HCT116 (cell line): Measurements from ENCODE around the gene LHFPL6. TPM values are rescaled to one million over a fixed set of nuclear protein-coding genes. Genes with fewer than 3 reads are reported as not detected.

Experiments
- ATAC-seq: fragments of 200-7000 bp; cut with Tn5 transposase; 2 replicates; pipeline ENCODE4 v1.9.1; 2020; ENCODE audit warnings: mild to moderate bottlenecking, moderate library complexity
- BruUV-seq: library from RNA; stranded (reverse); fragments of 400-500 nt; replicated peaks from 2 replicates; lab custom pipeline; 2021; lab: Mats Ljungman, UMichigan
- CTCF ChIA-PET: fragments of 300-600 bp; sonication (Branson Sonifier 250); formaldehyde crosslinking; loops from one replicate; lab custom pipeline; 2021; ENCODE audit warnings: antibody characterized with exemption; lab: Charles Lee
- POLR2A ChIA-PET: fragments of 300-600, 350-600 bp; sonication (Branson Sonifier 250); formaldehyde crosslinking; loops from one replicate; lab custom pipeline; 2021; ENCODE audit warnings: antibody characterized with exemption; lab: Charles Lee
- RAD21 ChIA-PET, 2 experiments: fragments of 300-600 bp; sonication (Branson Sonifier 250); formaldehyde crosslinking; loops; one replicate each; lab custom pipeline; 2023; ENCODE audit warnings: low total read pairs in 2 of 2; ENCODE audit not compliant: uncharacterized antibody in 2 of 2, unreplicated experiment in 2 of 2, low non-redundant PET in 1 of 2; lab: Charles Lee
- DNase-seq: peaks from one replicate; pipeline ENCODE4 v3.0.0-alpha.2; 2010; ENCODE audit warnings: low read depth, low spot score
- H2AFZ ChIP-seq: fragments of 200-600 bp; shearing (Covaris generic), sonication (generic); 2 replicates; pipeline ENCODE4 v1.6.1; 2017; ENCODE audit warnings: low read depth, mixed run types, mixed read lengths, antibody characterized with exemption, low read length; ENCODE audit not compliant: poor library complexity, severe bottlenecking
- H3K27ac ChIP-seq: 2 replicates; pipeline ENCODE4 v1.5.1; 2012; ENCODE audit warnings: low read depth, low read length
- H3K27me3 ChIP-seq: fragments of 200-600 bp; sonication (generic); 2 replicates; pipeline ENCODE4 v1.6.1; 2016; ENCODE audit warnings: mixed run types, low read length, mixed read lengths; ENCODE audit not compliant: insufficient read depth
- H3K36me3 ChIP-seq, 2 experiments: fragments of 200-500 bp in 1 of 2; fragments of 200-600 bp in 1 of 2; sonication (Bioruptor generic) in 1 of 2; sonication (generic) in 1 of 2; 2 replicates each; pipeline versions ENCODE4 v1.5.1 to v1.6.1; 2014 to 2016; ENCODE audit warnings: low read length in 2 of 2, inconsistent platforms in 1 of 2, mixed read lengths in 1 of 2, mixed run types in 1 of 2; ENCODE audit not compliant: insufficient read depth in 2 of 2, control insufficient read depth in 1 of 2
- H3K4me1 ChIP-seq, 2 experiments: fragments of 200-600 bp in 1 of 2; sonication (generic) in 1 of 2; 2 replicates each; pipeline versions ENCODE4 v1.5.1 to v1.6.1; 2012 to 2017; ENCODE audit warnings: low read length in 2 of 2, inconsistent platforms in 1 of 2, mild to moderate bottlenecking in 1 of 2, mixed read lengths in 1 of 2, mixed run types in 1 of 2, moderate library complexity in 1 of 2; ENCODE audit not compliant: insufficient read depth in 2 of 2, control insufficient read depth in 1 of 2
- H3K4me2 ChIP-seq: fragments of 200-600 bp; sonication (generic); 2 replicates; pipeline ENCODE4 v1.6.1; 2017; ENCODE audit warnings: mixed run types, low read length, mixed read lengths
- H3K4me3 ChIP-seq, 2 experiments: fragments of 200-600 bp in 1 of 2; sonication (generic) in 1 of 2; replicated peaks in 1 of 2; 2 replicates each; pipeline ENCODE4 v1.5.1; 2011 to 2016; ENCODE audit warnings: low read length in 2 of 2, control low read depth in 1 of 2, low read depth in 1 of 2, mild to moderate bottlenecking in 1 of 2, mixed read lengths in 1 of 2, mixed run types in 1 of 2
- H3K79me2 ChIP-seq: fragments of 200-600 bp; sonication (generic); 2 replicates; pipeline ENCODE4 v1.6.1; 2017; ENCODE audit warnings: mild to moderate bottlenecking, mixed run types, low read length, moderate library complexity, mixed read lengths; ENCODE audit not compliant: insufficient read depth
- H3K9ac ChIP-seq: fragments of 200-600 bp; sonication (generic); 2 replicates; pipeline ENCODE4 v1.6.1; 2016; ENCODE audit warnings: low read length, mixed read lengths
- H3K9me2 ChIP-seq: fragments of 200-600 bp; sonication (generic), shearing (Covaris generic); 2 replicates; pipeline ENCODE4 v1.6.1; 2017; ENCODE audit warnings: mixed run types, mild to moderate bottlenecking, moderate library complexity; ENCODE audit not compliant: insufficient read depth
- H3K9me3 ChIP-seq, 2 experiments: fragments of 200-500 bp in 1 of 2; fragments of 200-600 bp in 1 of 2; sonication (Bioruptor generic) in 1 of 2; sonication (generic) in 1 of 2; 2 replicates each; pipeline ENCODE4 v1.6.1; 2014 to 2017; ENCODE audit warnings: low read length in 2 of 2, mixed read lengths in 2 of 2, inconsistent platforms in 1 of 2, low read depth in 1 of 2, mild to moderate bottlenecking in 1 of 2, mixed run types in 1 of 2, moderate library complexity in 1 of 2; ENCODE audit not compliant: control insufficient read depth in 1 of 2, insufficient read depth in 1 of 2
- H4K20me1 ChIP-seq: fragments of 200-600 bp; sonication (generic), shearing (Covaris generic); 2 replicates; pipeline ENCODE4 v1.6.1; 2017; ENCODE audit warnings: mixed run types, mild to moderate bottlenecking, moderate library complexity; ENCODE audit not compliant: insufficient read depth
- ATF3 ChIP-seq: IDR thresholded peaks from 2 replicates; pipeline ENCODE4 v1.6.1; 2012
- ELF1 ChIP-seq: IDR thresholded peaks from 2 replicates; pipeline ENCODE4 v1.6.1; 2012; ENCODE audit warnings: low read depth, borderline replicate concordance
- EZH2phosphoT487 ChIP-seq: fragments of 200-600 bp; IDR thresholded peaks from 2 replicates; pipeline ENCODE4 v1.6.1; 2018; ENCODE audit warnings: antibody characterized with exemption, borderline replicate concordance
- POLR2AphosphoS5 ChIP-seq: IDR thresholded peaks from 2 replicates; pipeline ENCODE4 v1.6.1; 2011; ENCODE audit warnings: mild to moderate bottlenecking, low read depth, low read length, moderate library complexity
- ZBTB33 ChIP-seq: IDR thresholded peaks from 2 replicates; pipeline ENCODE4 v1.6.1; 2011; ENCODE audit warnings: mild to moderate bottlenecking, low read length, moderate library complexity; ENCODE audit not compliant: insufficient replicate concordance; ENCODE audit errors: extremely low read depth
- intact Hi-C: fragments of 100-400 bp; cut with micrococcal nuclease; formaldehyde crosslinking; loops from 2 replicates; pipeline ENCODE4 v1.10.0; 2022
- total RNA-seq: library from RNA; stranded (reverse); gene quantifications from one replicate; pipeline ENCODE4 v1.2.1, GENCODE V29; 2021; ENCODE audit not compliant: unreplicated experiment
- TF ChIP-seq, protein P1 (sequence below): IDR thresholded peaks from 2 replicates; pipeline ENCODE4 v1.6.1; 2012; ENCODE audit warnings: low read depth

The LHFPL6 gene
- total RNA-seq, 1 experiment from 2014 or later = 0.22 TPM

DNA sequence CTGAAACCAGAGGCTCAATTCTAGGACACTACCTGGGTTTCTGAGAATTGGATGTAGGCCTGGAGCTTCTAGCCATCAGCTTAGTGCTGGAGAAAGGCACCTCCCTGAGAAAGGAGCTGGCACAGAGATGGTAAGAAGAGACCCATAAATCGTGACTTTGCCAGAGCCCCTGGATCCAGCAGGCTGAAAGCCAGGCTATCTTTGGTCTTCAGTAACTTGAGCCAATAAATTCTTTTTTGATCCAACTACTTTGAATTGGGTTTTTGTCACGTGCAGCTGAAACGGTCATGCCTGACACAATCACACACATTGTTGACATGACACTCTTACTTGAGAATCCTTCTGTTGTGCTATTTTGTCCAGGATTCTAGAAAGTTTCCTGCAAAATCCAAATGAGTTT, 103.4 kb downstream of the LHFPL6 start (continued):
- TF ChIP-seq ZBTB33 (no peak), EZH2phosphoT487 (no peak)

DNA sequence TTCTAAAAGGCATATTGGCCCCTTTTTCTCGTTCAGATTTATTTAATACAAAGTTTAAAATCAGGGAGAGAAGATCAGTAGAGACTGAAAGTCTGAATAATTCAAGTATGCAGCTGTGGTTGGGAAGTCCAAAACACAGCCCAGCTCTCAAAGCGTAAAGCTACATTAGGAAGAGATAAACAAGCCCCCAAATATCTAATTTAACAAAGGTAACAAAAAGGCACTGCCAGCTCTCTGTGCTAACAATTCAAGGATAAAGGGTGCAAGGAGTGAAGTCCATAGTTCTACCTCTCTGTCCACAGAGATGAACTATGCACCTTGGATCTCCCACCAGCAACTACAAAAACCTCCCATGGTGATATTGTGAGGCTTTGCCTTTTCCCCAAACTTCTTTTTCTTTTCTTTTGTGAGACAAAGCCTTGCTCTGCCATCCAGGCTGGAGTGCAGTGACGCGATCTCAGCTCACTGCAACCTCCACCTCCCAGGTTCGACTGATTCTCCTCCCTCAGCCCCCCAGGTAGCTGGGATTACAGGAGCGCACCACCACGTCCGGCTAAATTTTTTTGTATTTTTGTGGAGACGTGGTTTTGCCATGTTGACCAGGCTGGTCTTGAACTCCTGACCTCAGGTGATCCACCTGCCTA, 104.4 kb downstream of the LHFPL6 start:
- Histone ChIP-seq H4K20me1 (no peaks in the 10 kb centered on the region), H3K27ac (no peak overlapping the region), H2AFZ (no peak overlapping the region), H3K4me1 (no peaks in the 10 kb centered on the region), H3K9me3 (no peaks in the 10 kb centered on the region), H3K27me3 (peaks cover 25% of the 10 kb centered on the region; the same call in 1 of the 2 replicates), H3K4me2 (no peak overlapping the region), H3K9ac (no peak overlapping the region), H3K36me3 (no peaks in the 10 kb centered on the region), H3K79me2 (no peaks in the 10 kb centered on the region), H3K4me3 (no peak overlapping the region), H3K9me2 (no peaks in the 10 kb centered on the region)
- ChIA-PET RAD21 (no interaction called here), POLR2A (no interaction called here), CTCF (no interaction called here)
- intact Hi-C loops = no loop called here
- ATAC-seq (no peak), DNase-seq (no peak)
- no peak for TF ChIP-seq ATF3
- no TSS peak for BruUV-seq

- POLR2A ChIA-PET = no interaction called here
Measured at GRCh38 chr13:39496506-39496905, 106.5 kb downstream of the LHFPL6 start.

More at GRCh38 chr13:39496506-39496905, 106.5 kb downstream of the LHFPL6 start:
- CTCF ChIA-PET = no interaction called here
- H3K4me3 ChIP-seq = no peak overlapping the region
- H2AFZ ChIP-seq = no peak overlapping the region
- no peak for DNase-seq
- H3K9me2 ChIP-seq = no peaks in the 10 kb centered on the region
- H3K27ac ChIP-seq = no peak overlapping the region
- no peaks in the 10 kb centered on the region for H3K36me3 ChIP-seq
- H3K79me2 ChIP-seq = no peaks in the 10 kb centered on the region
- TF ChIP-seq, protein P1, sequence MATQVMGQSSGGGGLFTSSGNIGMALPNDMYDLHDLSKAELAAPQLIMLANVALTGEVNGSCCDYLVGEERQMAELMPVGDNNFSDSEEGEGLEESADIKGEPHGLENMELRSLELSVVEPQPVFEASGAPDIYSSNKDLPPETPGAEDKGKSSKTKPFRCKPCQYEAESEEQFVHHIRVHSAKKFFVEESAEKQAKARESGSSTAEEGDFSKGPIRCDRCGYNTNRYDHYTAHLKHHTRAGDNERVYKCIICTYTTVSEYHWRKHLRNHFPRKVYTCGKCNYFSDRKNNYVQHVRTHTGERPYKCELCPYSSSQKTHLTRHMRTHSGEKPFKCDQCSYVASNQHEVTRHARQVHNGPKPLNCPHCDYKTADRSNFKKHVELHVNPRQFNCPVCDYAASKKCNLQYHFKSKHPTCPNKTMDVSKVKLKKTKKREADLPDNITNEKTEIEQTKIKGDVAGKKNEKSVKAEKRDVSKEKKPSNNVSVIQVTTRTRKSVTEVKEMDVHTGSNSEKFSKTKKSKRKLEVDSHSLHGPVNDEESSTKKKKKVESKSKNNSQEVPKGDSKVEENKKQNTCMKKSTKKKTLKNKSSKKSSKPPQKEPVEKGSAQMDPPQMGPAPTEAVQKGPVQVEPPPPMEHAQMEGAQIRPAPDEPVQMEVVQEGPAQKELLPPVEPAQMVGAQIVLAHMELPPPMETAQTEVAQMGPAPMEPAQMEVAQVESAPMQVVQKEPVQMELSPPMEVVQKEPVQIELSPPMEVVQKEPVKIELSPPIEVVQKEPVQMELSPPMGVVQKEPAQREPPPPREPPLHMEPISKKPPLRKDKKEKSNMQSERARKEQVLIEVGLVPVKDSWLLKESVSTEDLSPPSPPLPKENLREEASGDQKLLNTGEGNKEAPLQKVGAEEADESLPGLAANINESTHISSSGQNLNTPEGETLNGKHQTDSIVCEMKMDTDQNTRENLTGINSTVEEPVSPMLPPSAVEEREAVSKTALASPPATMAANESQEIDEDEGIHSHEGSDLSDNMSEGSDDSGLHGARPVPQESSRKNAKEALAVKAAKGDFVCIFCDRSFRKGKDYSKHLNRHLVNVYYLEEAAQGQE = no peak
- TF ChIP-seq ELF1 (no peak), POLR2AphosphoS5 (no peak)
- TF ChIP-seq, all 23 proteins: peak for 0
- H3K9me3 ChIP-seq = no peaks in the 10 kb centered on the region
- no peak overlapping the region for H3K4me2 ChIP-seq
- intact Hi-C loops = no loop called here
- no peaks in the 10 kb centered on the region for H4K20me1 ChIP-seq
- RAD21 ChIA-PET = no interaction called here
- no peak for ATAC-seq
- no peaks in the 10 kb centered on the region for H3K4me1 ChIP-seq
- peaks cover 28% of the 10 kb centered on the region for H3K27me3 ChIP-seq
- no peak overlapping the region for H3K9ac ChIP-seq
- no TSS peak for BruUV-seq
